Measurements from ENCODE around the gene AGPAT1.
"Not testable (repeated sequence)": the region's sequence is repeated elsewhere in the genome, so short reads cannot be mapped to it uniquely, and the experiment has no call there.

Gene AGPAT1

GRCh38 chr6:32148289-32149091, 27.4 kb downstream of the AGPAT1 start:
- DNase-seq (ENCODE audit: low read depth in 2 of 2): no peak

DNA sequence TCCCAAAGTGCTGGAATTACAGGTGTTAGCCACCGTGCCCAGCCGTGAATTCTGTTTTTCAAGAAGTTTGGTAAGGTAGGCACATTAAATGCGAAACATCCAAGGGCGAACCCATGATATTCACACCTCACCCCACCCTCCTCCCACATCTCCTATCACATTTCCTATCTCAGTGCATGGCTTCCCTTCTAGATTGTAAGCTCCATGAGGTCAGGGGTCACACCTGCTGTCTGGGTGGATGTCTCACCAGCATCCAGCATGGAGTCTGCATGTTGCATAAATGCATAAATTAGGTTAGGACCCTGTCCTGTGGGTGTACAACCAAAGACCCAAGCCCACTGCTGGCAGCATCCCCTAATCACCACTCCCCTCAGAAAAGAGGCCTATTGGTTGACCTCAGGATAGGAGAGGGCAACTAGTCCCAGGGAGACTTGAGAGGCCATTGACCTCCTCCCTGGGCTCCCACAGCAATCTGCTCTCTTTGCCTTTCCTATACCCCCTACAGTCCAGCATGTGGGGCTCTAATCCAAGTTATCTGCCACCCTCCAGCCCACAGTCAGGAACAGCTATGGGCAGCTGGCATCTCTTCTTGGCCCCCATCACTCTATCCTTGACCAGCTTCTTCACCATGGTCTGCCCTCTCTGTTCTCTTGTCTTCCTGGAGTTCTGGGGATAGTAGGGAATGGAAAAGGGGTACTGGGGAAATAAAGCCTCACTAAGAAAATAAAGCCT, 28.3 kb downstream of the AGPAT1 start:
- DNase-seq (ENCODE audit: low read depth in 2 of 2): no peak

DNA sequence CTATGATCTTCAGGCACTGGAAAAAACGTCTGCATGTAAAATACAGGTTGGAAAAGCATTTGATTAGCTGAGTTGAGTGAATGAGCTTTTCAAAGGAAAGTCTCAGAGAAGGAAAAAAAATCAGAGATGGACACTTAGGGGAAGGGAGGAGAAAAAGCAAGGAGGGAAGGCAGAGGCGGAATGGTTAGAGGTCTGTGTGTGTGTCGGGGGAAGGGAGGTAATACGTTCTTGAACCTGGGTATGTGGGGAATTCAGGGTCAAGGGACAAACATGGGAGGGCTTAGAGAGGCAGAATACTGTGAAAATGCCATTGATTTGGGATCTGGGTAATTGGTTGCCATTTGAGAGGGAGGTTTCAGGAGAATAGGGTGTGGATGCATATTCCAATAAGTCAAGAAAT, 29.2 kb downstream of the AGPAT1 start:
- no peak for DNase-seq (ENCODE audit: low read depth in 2 of 2)

DNA sequence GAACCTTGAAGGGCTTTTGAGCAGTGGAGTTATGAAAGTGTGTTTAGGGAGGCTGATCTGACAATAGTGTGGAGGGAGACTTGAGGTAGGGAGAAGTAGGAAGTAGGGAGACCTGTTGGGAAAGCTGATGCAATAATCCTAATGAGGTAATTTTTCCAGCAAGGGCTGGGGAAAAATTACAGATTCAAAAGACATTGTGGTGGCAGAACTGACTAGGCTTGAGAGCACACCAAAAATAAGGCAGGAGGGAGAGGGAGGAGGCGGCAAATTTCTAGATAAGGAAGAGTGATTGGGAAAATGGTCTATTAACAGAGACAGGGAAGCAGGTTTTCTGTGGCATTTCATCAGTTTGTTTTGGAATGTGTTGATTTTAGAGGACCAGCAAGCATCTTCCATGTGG, 29.6 kb downstream of the AGPAT1 start:
- no peak for DNase-seq (ENCODE audit: low read depth in 2 of 2)

GRCh38 chr6:32144238-32144637, 31.6 kb downstream of the AGPAT1 start:
- DNase-seq (ENCODE audit: low read depth in 2 of 2): not testable (repeated sequence)

DNA sequence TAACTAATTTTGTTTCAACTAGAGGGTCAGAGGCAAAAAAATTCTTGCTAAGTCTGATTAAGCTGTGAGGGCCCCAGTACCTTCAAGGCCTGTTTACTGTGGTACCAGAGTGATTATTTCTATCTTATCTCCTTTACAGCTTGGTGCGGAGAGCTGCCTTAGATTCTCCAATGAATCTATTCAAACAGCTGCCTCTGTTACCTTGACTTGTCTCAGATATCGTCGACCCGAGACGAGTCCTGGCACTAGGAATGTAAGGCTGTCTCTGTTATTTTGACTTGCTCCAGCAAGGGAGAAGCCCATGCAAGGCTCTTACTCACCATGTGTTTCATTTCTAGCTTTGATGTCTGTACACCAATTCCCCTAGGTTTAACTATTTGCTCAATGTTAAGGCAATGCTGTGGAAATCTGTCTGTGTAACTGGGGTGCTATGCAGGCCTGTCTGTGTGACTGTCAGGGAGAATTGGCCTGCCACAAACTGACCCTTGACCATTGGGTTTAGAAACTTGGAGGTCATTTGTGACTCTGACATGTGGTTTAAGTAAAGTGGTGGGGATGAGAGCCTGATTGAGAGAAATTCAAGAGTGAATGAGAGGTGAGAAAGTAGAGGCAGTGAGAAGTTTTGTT, 35.4 kb downstream of the AGPAT1 start:
- DNase-seq (ENCODE audit: low read depth in 2 of 2): no peak

GRCh38 chr6:32139590-32139989, 36.3 kb downstream of the AGPAT1 start:
- DNase-seq (ENCODE audit: low read depth in 2 of 2): no peak

DNA sequence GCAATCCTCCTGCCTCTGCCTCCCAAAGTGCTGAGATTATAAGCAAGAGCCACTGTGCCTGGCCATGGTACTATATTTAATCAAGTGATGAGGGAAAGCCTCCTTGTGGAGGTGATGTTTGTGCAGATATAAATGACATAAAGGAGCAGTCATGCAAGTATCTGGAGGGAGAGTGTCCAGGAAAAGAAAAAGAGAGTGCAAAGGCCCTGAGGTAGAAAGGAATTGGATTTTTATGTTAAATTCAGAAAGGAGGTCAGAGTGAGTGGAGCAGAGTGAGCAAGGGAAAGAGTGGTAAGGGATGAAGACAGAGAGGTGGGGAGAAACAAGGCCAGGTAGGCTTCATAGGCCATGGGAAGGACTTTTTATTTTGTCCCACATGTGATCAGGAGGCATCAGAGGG, 38.4 kb downstream of the AGPAT1 start:
- DNase-seq (ENCODE audit: low read depth in 2 of 2): no peak

DNA sequence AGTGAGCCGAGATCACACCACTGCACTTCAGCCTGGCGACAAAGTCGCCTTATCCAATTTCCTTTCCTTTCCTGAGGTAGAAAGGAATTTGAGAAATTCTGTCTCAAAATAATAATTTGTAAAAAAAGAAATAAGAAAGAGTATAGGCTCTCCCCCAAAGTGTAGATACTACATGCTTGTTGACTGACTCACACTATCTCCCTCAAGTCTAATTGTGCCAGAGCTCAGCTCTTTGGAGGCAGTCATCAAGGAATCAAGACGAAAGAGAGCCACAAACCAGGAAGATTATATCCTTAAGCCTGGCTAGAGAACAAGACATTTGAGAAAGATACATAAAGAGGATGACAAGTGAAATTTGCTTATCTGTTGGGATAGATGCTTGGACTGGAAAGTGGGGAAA, 42.1 kb downstream of the AGPAT1 start:
- peak in 1 of 2 experiments; percentile 17 for DNase-seq (ENCODE audit: low read depth in 2 of 2)

GRCh38 chr6:32132110-32132509, 43.8 kb downstream of the AGPAT1 start:
- DNase-seq (ENCODE audit: low read depth in 2 of 2): no peak

- DNase-seq (ENCODE audit: low read depth in 2 of 2): no peak
Observed at GRCh38 chr6:32131439-32131948, 44.4 kb downstream of the AGPAT1 start.

- no peak for DNase-seq (ENCODE audit: low read depth in 2 of 2)
Observed at GRCh38 chr6:32129297-32130088, 46.4 kb downstream of the AGPAT1 start.

GRCh38 chr6:32128751-32129296, 47.1 kb downstream of the AGPAT1 start:
- DNase-seq (ENCODE audit: low read depth in 2 of 2): no peak

- DNase-seq (ENCODE audit: low read depth in 2 of 2): peak; percentile 99
Observed at GRCh38 chr6:32127717-32128592, 47.9 kb downstream of the AGPAT1 start, which contains the start of gene ATF6B. ATF6B (minus strand) TSS chr6:32128246; CDS start chr6:32128207, 39 bp downstream.

- DNase-seq (ENCODE audit: low read depth in 2 of 2): no peak
Observed at GRCh38 chr6:32127409-32127716, 48.5 kb downstream of the AGPAT1 start.

DNA sequence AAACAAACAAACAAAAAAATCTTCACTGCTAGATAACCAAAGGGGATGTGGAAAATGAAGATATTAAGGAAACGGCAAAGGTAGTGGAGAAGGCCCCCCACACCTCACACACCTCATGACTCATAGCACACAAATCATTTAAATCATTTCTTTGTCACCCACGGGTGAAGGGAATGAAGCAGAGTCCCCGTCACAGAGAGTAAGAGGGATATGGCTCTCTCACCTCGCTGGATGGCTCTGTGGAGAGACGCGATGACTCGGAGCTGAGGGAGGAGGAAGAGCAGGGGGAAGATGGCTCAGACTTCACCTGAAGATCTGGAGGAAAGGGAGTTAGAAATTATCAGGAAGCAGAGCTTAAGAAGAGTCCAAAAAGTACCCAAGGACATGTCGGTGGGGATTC, 49.0 kb downstream of the AGPAT1 start:
- no peak for DNase-seq (ENCODE audit: low read depth in 2 of 2)

DNA sequence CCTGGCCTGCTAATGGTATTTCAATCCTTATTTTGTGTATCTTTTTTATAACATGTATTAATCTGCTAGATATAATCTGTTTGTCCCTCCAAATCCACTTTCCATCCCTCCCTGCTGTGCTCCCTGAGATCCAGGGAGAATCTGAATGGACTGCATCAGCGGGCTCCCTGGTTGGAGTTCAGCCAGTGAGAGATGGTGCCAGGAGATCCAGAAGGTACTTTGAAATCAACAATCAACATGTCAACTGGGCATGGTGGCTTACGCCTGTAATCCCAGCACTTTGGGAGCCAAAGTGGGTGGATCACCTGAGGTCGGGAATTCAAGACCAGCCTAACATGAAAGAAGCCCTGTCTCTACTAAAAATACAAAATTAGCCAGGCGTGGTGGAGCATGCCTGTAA, 52.2 kb downstream of the AGPAT1 start:
- no peak for DNase-seq (ENCODE audit: low read depth in 2 of 2)

DNA sequence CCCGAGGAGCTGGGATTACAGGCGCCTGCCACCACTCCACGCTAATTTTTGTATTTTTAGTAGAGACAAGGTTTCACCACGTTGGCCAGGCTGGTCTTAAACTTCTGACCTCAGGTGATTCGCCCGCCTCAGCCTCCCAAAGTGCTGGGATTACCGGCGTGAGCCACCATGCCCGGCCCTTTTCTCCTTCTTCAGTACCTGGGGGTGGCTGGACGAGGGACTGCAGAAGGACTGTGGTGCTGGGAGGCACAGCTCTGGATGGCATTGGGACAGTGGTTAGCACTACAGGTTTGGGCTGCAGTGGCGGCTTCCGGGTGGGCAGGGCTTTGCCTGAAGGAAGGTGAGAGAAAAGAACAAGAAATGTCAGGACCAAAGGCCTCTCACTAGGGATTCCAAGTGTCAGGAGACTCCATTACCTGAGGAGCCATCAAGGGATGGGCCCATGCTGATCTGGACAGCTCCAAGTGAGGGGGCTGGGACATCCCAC, 55.3 kb downstream of the AGPAT1 start:
- no peak for DNase-seq (ENCODE audit: low read depth in 2 of 2)

- no peak for DNase-seq (ENCODE audit: low read depth in 2 of 2)
Observed at GRCh38 chr6:32118782-32119628, 56.9 kb downstream of the AGPAT1 start.

Measured in fibroblast of skin of left biceps (primary cell).